Measurements from ENCODE around the gene ANO9.

Gene ANO9

GRCh38 chr11:376531-377173, 65.2 kb downstream of the ANO9 start:
- Histone ChIP-seq H3K9ac (ENCODE audit: low read length) (no peak overlapping the region), H3K36me3 (replicated peaks; ENCODE audit: low read depth, low read length) (no peaks in the 10 kb centered on the region), H3K4me1 (ENCODE audit: low read length) (no peaks in the 10 kb centered on the region), H4K20me1 (ENCODE audit: insufficient read depth, low read length) (no peaks in the 10 kb centered on the region), H2AFZ (ENCODE audit: low read depth, low read length) (no peak overlapping the region), H3K4me2 (ENCODE audit: low read length) (no peak overlapping the region), H3K9me3 (ENCODE audit: insufficient read depth, low read length) (no peaks in the 10 kb centered on the region), H3K27ac (ENCODE audit: low read length) (no peak overlapping the region), H3K27me3 (ENCODE audit: low read depth, low read length) (no peaks in the 10 kb centered on the region), H3K4me3 (ENCODE audit: low read length) (no peak overlapping the region), H3K79me2 (ENCODE audit: low read length) (no peaks in the 10 kb centered on the region)
- TF ChIP-seq, protein P1, sequence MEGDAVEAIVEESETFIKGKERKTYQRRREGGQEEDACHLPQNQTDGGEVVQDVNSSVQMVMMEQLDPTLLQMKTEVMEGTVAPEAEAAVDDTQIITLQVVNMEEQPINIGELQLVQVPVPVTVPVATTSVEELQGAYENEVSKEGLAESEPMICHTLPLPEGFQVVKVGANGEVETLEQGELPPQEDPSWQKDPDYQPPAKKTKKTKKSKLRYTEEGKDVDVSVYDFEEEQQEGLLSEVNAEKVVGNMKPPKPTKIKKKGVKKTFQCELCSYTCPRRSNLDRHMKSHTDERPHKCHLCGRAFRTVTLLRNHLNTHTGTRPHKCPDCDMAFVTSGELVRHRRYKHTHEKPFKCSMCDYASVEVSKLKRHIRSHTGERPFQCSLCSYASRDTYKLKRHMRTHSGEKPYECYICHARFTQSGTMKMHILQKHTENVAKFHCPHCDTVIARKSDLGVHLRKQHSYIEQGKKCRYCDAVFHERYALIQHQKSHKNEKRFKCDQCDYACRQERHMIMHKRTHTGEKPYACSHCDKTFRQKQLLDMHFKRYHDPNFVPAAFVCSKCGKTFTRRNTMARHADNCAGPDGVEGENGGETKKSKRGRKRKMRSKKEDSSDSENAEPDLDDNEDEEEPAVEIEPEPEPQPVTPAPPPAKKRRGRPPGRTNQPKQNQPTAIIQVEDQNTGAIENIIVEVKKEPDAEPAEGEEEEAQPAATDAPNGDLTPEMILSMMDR (IDR thresholded peaks at IDR 0.05; ENCODE audit: low read depth, low read length): no peak
- no peak for TF ChIP-seq EZH2phosphoT487 (IDR thresholded peaks at IDR 0.05; ENCODE audit: low read depth)

- Histone ChIP-seq H3K9me3 (ENCODE audit: insufficient read depth, low read length) (no peaks in the 10 kb centered on the region), H3K4me3 (ENCODE audit: low read length) (no peak overlapping the region), H3K36me3 (replicated peaks; ENCODE audit: low read depth, low read length) (no peaks in the 10 kb centered on the region), H3K27me3 (ENCODE audit: low read depth, low read length) (no peaks in the 10 kb centered on the region), H4K20me1 (ENCODE audit: insufficient read depth, low read length) (no peaks in the 10 kb centered on the region), H3K4me2 (ENCODE audit: low read length) (no peak overlapping the region), H3K4me1 (ENCODE audit: low read length) (no peaks in the 10 kb centered on the region), H3K9ac (ENCODE audit: low read length) (no peak overlapping the region), H2AFZ (ENCODE audit: low read depth, low read length) (no peak overlapping the region), H3K79me2 (ENCODE audit: low read length) (no peaks in the 10 kb centered on the region), H3K27ac (ENCODE audit: low read length) (no peak overlapping the region)
- TF ChIP-seq EZH2phosphoT487 (IDR thresholded peaks at IDR 0.05; ENCODE audit: low read depth): no peak
- TF ChIP-seq, protein P1 (IDR thresholded peaks at IDR 0.05; ENCODE audit: low read depth, low read length): no peak
Measured at GRCh38 chr11:375065-376025, 66.5 kb downstream of the ANO9 start.

- H3K36me3 ChIP-seq (replicated peaks; ENCODE audit: low read depth, low read length): no peaks in the 10 kb centered on the region
- no peak overlapping the region for H2AFZ ChIP-seq (ENCODE audit: low read depth, low read length)
- H3K27me3 ChIP-seq (ENCODE audit: low read depth, low read length): no peaks in the 10 kb centered on the region
- H3K4me2 ChIP-seq (ENCODE audit: low read length): no peak overlapping the region
- H3K27ac ChIP-seq (ENCODE audit: low read length): no peak overlapping the region
- H3K4me3 ChIP-seq (ENCODE audit: low read length): no peak overlapping the region
- no peaks in the 10 kb centered on the region for H3K4me1 ChIP-seq (ENCODE audit: low read length)
- H3K9ac ChIP-seq (ENCODE audit: low read length): no peak overlapping the region
- TF ChIP-seq EZH2phosphoT487 (IDR thresholded peaks at IDR 0.05; ENCODE audit: low read depth): no peak
- TF ChIP-seq, protein P1 (IDR thresholded peaks at IDR 0.05; ENCODE audit: low read depth, low read length): no peak
- no peaks in the 10 kb centered on the region for H4K20me1 ChIP-seq (ENCODE audit: insufficient read depth, low read length)
- H3K9me3 ChIP-seq (ENCODE audit: insufficient read depth, low read length): no peaks in the 10 kb centered on the region
- H3K79me2 ChIP-seq (ENCODE audit: low read length): no peaks in the 10 kb centered on the region
Measured at GRCh38 chr11:373716-374551, 67.9 kb downstream of the ANO9 start.
